H1 (cell line): ENCODE results near the gene ABCF3. TPM values are rescaled to one million over a fixed set of nuclear protein-coding genes. Genes with fewer than 3 reads are reported as not detected.

ENCODE experiments used
- CTCF ChIA-PET: fragments of 300-600 bp; sonication (Branson Sonifier 250); formaldehyde crosslinking; loops from one replicate; lab custom pipeline; 2021; ENCODE audit not compliant: partially characterized antibody; lab: Charles Lee
- POLR2A ChIA-PET: fragments of 300-600 bp; sonication (Branson Sonifier 250); formaldehyde crosslinking; loops from one replicate; lab custom pipeline; 2021; ENCODE audit warnings: inconsistent platforms; ENCODE audit not compliant: partially characterized antibody; lab: Charles Lee
- DNase-seq, 2 experiments: peaks; one replicate each; pipeline versions ENCODE4 v3.0.0 to v3.0.0-alpha.2; 2010 to 2022; ENCODE audit warnings: low spot score in 2 of 2, low read depth in 1 of 2, mixed read lengths in 1 of 2
- FAIRE-seq: peaks from 2 replicates; lab custom pipeline; 2011; peaks lifted over from hg19 to GRCh38; lab: Jason Lieb, UNC
- H2AFZ ChIP-seq: 2 replicates; pipeline ENCODE4 v1.8.1; 2012; ENCODE audit warnings: low read length, inconsistent platforms
- H2AK5ac ChIP-seq: 2 replicates; pipeline ENCODE4 v1.6.1; 2013; ENCODE audit warnings: low read depth, low read length
- H2BK120ac ChIP-seq: replicated peaks from 2 replicates; pipeline ENCODE3; 2013; ENCODE audit warnings: low read depth, low read length, inconsistent platforms
- H2BK12ac ChIP-seq: 2 replicates; pipeline ENCODE4 v1.6.1; 2013; ENCODE audit warnings: low read depth, low read length
- H2BK15ac ChIP-seq: 2 replicates; pipeline ENCODE4 v1.6.1; 2013; ENCODE audit warnings: low read length
- H2BK20ac ChIP-seq: 2 replicates; pipeline ENCODE4 v1.6.1; 2013; ENCODE audit warnings: low read length
- H2BK5ac ChIP-seq: 2 replicates; pipeline ENCODE4 v1.6.1; 2013; ENCODE audit warnings: low read depth, low read length
- H3K14ac ChIP-seq: 2 replicates; pipeline ENCODE4 v1.6.1; 2013; ENCODE audit warnings: inconsistent platforms; ENCODE audit not compliant: insufficient read length
- H3K18ac ChIP-seq: 2 replicates; pipeline ENCODE4 v1.6.1; 2013; ENCODE audit warnings: low read length; ENCODE audit errors: extremely low read depth
- H3K23ac ChIP-seq: 2 replicates; pipeline ENCODE4 v1.6.1; 2013; ENCODE audit warnings: inconsistent platforms; ENCODE audit not compliant: insufficient read length
- H3K23me2 ChIP-seq: 2 replicates; pipeline ENCODE4 v1.6.1; 2013; ENCODE audit warnings: low read depth, low read length
- H3K27ac ChIP-seq: 2 replicates; pipeline ENCODE4 v1.6.1; 2011; ENCODE audit warnings: low read depth, low read length, inconsistent platforms
- H3K27me3 ChIP-seq, 4 experiments: replicated peaks in 1 of 4; 1 replicate in 1 of 4; 2 replicates in 3 of 4; pipeline versions ENCODE4 v1.6.1 to v1.8.1; 2011 to 2013; ENCODE audit warnings: low read length in 3 of 4, mild to moderate bottlenecking in 3 of 4, inconsistent platforms in 2 of 4, mixed read lengths in 2 of 4, moderate library complexity in 1 of 4; ENCODE audit not compliant: control insufficient read depth in 3 of 4, insufficient read depth in 3 of 4; ENCODE audit errors: extremely low read depth in 1 of 4
- H3K36me3 ChIP-seq, 4 experiments: 2 replicates each; pipeline versions ENCODE4 v1.6.1 to v1.8.1; 2011 to 2013; ENCODE audit warnings: mild to moderate bottlenecking in 4 of 4, low read length in 3 of 4, moderate library complexity in 2 of 4, control low read depth in 1 of 4, inconsistent platforms in 1 of 4; ENCODE audit not compliant: insufficient read depth in 4 of 4, control insufficient read depth in 2 of 4
- H3K4ac ChIP-seq: replicated peaks from 2 replicates; pipeline ENCODE3; 2013; ENCODE audit warnings: low read length, low read depth, mixed read lengths, inconsistent platforms; ENCODE audit not compliant: insufficient read length
- H3K4me1 ChIP-seq, 4 experiments: replicated peaks in 1 of 4; 1 replicate in 1 of 4; 2 replicates in 3 of 4; pipeline versions ENCODE4 v1.6.1 to v1.8.1; 2011 to 2013; ENCODE audit warnings: low read length in 3 of 4, inconsistent platforms in 2 of 4, mixed read lengths in 1 of 4; ENCODE audit not compliant: insufficient read depth in 4 of 4, control insufficient read depth in 3 of 4
- H3K4me2 ChIP-seq, 2 experiments: 2 replicates each; pipeline versions ENCODE4 v1.6.1 to v1.8.1; 2011 to 2013; ENCODE audit warnings: low read depth in 2 of 2, low read length in 2 of 2, control low read depth in 1 of 2, inconsistent platforms in 1 of 2, mild to moderate bottlenecking in 1 of 2; ENCODE audit not compliant: insufficient read depth in 1 of 2
- H3K4me3 ChIP-seq, 4 experiments: fragments of 200-600, 300-600 bp in 1 of 4; sonication (generic), shearing (Covaris generic), sonication (Bioruptor Twin) in 1 of 4; 2 replicates each; pipeline versions ENCODE4 v1.5.1 to v1.8.1; 2011 to 2016; ENCODE audit warnings: low read length in 4 of 4, low read depth in 3 of 4, control low read depth in 2 of 4, inconsistent platforms in 2 of 4, mild to moderate bottlenecking in 2 of 4, mixed read lengths in 1 of 4, moderate library complexity in 1 of 4; ENCODE audit not compliant: insufficient read depth in 2 of 4; ENCODE audit errors: extremely low read depth in 1 of 4
- H3K56ac ChIP-seq: replicated peaks from 2 replicates; pipeline ENCODE3; 2013; ENCODE audit warnings: low read depth, mild to moderate bottlenecking, mixed read lengths, low read length, inconsistent platforms; ENCODE audit not compliant: insufficient read length
- H3K79me1 ChIP-seq: 2 replicates; pipeline ENCODE4 v1.6.1; 2013; ENCODE audit warnings: low read depth, low read length, control low read depth
- H3K79me2 ChIP-seq, 2 experiments: 2 replicates each; pipeline versions ENCODE4 v1.6.1 to v1.8.1; 2012 to 2013; ENCODE audit warnings: low read length in 2 of 2, mild to moderate bottlenecking in 2 of 2, inconsistent platforms in 1 of 2; ENCODE audit not compliant: insufficient read depth in 2 of 2, control insufficient read depth in 1 of 2
- H3K9ac ChIP-seq, 4 experiments: replicated peaks in 1 of 4; 1 replicate in 1 of 4; 2 replicates in 3 of 4; pipeline versions ENCODE4 v1.6.1 to v1.8.1; 2011 to 2013; ENCODE audit warnings: low read depth in 3 of 4, low read length in 3 of 4, control low read depth in 2 of 4, mild to moderate bottlenecking in 2 of 4, moderate library complexity in 2 of 4, inconsistent platforms in 1 of 4; ENCODE audit errors: extremely low read depth in 1 of 4
- H3K9me3 ChIP-seq, 2 experiments: 2 replicates each; pipeline versions ENCODE4 v1.6.1 to v1.8.1; 2012 to 2013; ENCODE audit warnings: mild to moderate bottlenecking in 2 of 2, moderate library complexity in 2 of 2, control low read depth in 1 of 2, inconsistent platforms in 1 of 2, low read depth in 1 of 2, low read length in 1 of 2, mixed read lengths in 1 of 2; ENCODE audit not compliant: insufficient read depth in 2 of 2
- H4K20me1 ChIP-seq, 2 experiments: replicated peaks in 1 of 2; 2 replicates each; pipeline versions ENCODE3 to v1.8.1; 2011 to 2013; ENCODE audit warnings: inconsistent platforms in 2 of 2, low read length in 2 of 2, mild to moderate bottlenecking in 1 of 2; ENCODE audit not compliant: insufficient read depth in 2 of 2, control insufficient read depth in 1 of 2
- H4K5ac ChIP-seq: 2 replicates; pipeline ENCODE4 v1.6.1; 2013; ENCODE audit warnings: low read length, low read depth, mixed read lengths, inconsistent platforms; ENCODE audit not compliant: insufficient read length
- H4K8ac ChIP-seq: 2 replicates; pipeline ENCODE4 v1.8.0; 2013; ENCODE audit warnings: mild to moderate bottlenecking, moderate library complexity, low read length, inconsistent platforms; ENCODE audit not compliant: insufficient read depth; ENCODE audit errors: extremely low read depth
- H4K91ac ChIP-seq: replicated peaks from 2 replicates; pipeline ENCODE3; 2013; ENCODE audit warnings: low read length, mixed read lengths, inconsistent platforms; ENCODE audit not compliant: insufficient read length
- ASH2L ChIP-seq: fragments of 200-600, 300-600 bp; sonication (generic); IDR thresholded peaks from one replicate; pipeline ENCODE4 v1.7.1; 2017; ENCODE audit warnings: low read length
- BCL11A ChIP-seq, 2 experiments: IDR thresholded peaks; one replicate each; pipeline ENCODE4 v1.6.1; 2011; ENCODE audit warnings: low read depth in 2 of 2, low read length in 2 of 2, mild to moderate bottlenecking in 2 of 2
- EP300 ChIP-seq, 2 experiments: IDR thresholded peaks; 1 replicate in 1 of 2; 2 replicates in 1 of 2; pipeline ENCODE4 v1.6.1; 2011 to 2012; ENCODE audit warnings: low read depth in 2 of 2, low read length in 2 of 2, mild to moderate bottlenecking in 2 of 2, borderline replicate concordance in 1 of 2, inconsistent platforms in 1 of 2, moderate library complexity in 1 of 2
- FOSL1 ChIP-seq: IDR thresholded peaks from 2 replicates; pipeline ENCODE4 v1.6.1; 2011; ENCODE audit warnings: mild to moderate bottlenecking, low read depth, low read length, moderate library complexity; ENCODE audit not compliant: insufficient read depth
- JUN ChIP-seq: IDR thresholded peaks from 2 replicates; pipeline ENCODE4 v1.6.1; 2011; ENCODE audit warnings: low read depth, mild to moderate bottlenecking, improper control_type of control experiment, low read length
- JUND ChIP-seq: IDR thresholded peaks from 2 replicates; pipeline ENCODE4 v1.6.1; 2011; ENCODE audit warnings: mild to moderate bottlenecking, improper control_type of control experiment, low read length
- NANOG ChIP-seq: IDR thresholded peaks from 2 replicates; pipeline ENCODE4 v1.6.1; 2011; ENCODE audit warnings: low read length, low read depth, mild to moderate bottlenecking, inconsistent platforms; ENCODE audit not compliant: insufficient read depth, poor library complexity, severe bottlenecking
- NRF1 ChIP-seq: IDR thresholded peaks from 2 replicates; pipeline ENCODE4 v1.6.1; 2011; ENCODE audit warnings: mild to moderate bottlenecking, low read depth, low read length, improper control_type of control experiment
- RAD21 ChIP-seq, 2 experiments: IDR thresholded peaks in 1 of 2; conservative IDR thresholded peaks in 1 of 2; 2 replicates each; pipeline ENCODE4 v1.6.1; 2011; ENCODE audit warnings: low read depth in 2 of 2, low read length in 2 of 2, improper control_type of control experiment in 1 of 2, inconsistent platforms in 1 of 2, mild to moderate bottlenecking in 1 of 2, moderate library complexity in 1 of 2
- SIRT6 ChIP-seq: IDR thresholded peaks from one replicate; pipeline ENCODE4 v1.7.1; 2012; ENCODE audit warnings: low read length, inconsistent platforms
- SUZ12 ChIP-seq: fragments of 200-600 bp; sonication (generic); IDR thresholded peaks from 2 replicates; pipeline ENCODE4 v1.6.1; 2012; ENCODE audit warnings: mild to moderate bottlenecking, inconsistent platforms, low read length, moderate library complexity, mixed read lengths
- YY1 ChIP-seq: IDR thresholded peaks from 2 replicates; pipeline ENCODE4 v1.6.1; 2011; ENCODE audit warnings: low read depth, mild to moderate bottlenecking, low read length
- WGBS, 2 experiments: shearing (Covaris generic) in 1 of 2; methylation state at CpG; one replicate each; pipeline versions ENCODE4 v1.1.6 to v1.1.7; 2013 to 2015; ENCODE audit warnings: low lambda C conversion rate in 2 of 2, mixed read lengths in 2 of 2, inconsistent platforms in 1 of 2, low coverage in 1 of 2, missing lambda C conversion rate in 1 of 2; ENCODE audit not compliant: insufficient replicate concordance in 2 of 2, insufficient coverage in 1 of 2, insufficient read length in 1 of 2; ENCODE audit errors: extremely low coverage in 1 of 2, missing lambda C conversion rate in 1 of 2; 5-methylcytosine and 5-hydroxymethylcytosine counted together
- polyA plus RNA-seq, 7 experiments: library from polyadenylated mRNA; depleted of rRNA in 3 of 7; stranded (reverse) in 5 of 7; unstranded in 2 of 7; fragments of >200 nt in 5 of 7; fragments of 200-250 nt in 2 of 7; gene quantifications; 1 replicate in 5 of 7; 2 replicates in 1 of 7; 4 replicates in 1 of 7; pipeline versions ENCODE4 v1.2.1 to v1.2.3, GENCODE V29; 2011 to 2013; ENCODE audit warnings: missing spikeins in 2 of 7, mixed read lengths in 2 of 7
- total RNA-seq: library from RNA; stranded (reverse); fragmentation: NEBNext Ultra II Directional; extraction: Animal tissue kit (Norgen Biotek cat#: 25700); gene quantifications from 2 replicates; pipeline ENCODE4 v1.2.1, GENCODE V29; 2021
- TF ChIP-seq, protein P1 (sequence below): IDR thresholded peaks from 2 replicates; pipeline ENCODE4 v1.6.1; 2012; ENCODE audit warnings: inconsistent platforms

The ABCF3 gene
- total and polyA plus RNA-seq, 2 of the 8 experiments (the other 6 are each of a cell fraction or from before 2014, with no cell fraction given) = 51.6 to 57.8 TPM

GRCh38 chr3:184160456-184160855 is 25.5 kb upstream of the ABCF3 start:
- Histone ChIP-seq H3K4ac (no peak overlapping the region), H3K36me3 (peaks cover 5 to 13% (median 7%) of the 10 kb centered on the region in 4 experiments), H3K9ac (no peak overlapping the region), H4K5ac (no peak overlapping the region), H3K4me1 (peaks cover 2 to 6% (median 4%) of the 10 kb centered on the region in 4 experiments; a peak in 6 of 7 replicates), H3K56ac (no peak overlapping the region), H2AK5ac (no peak overlapping the region), H2AFZ (no peak overlapping the region), H3K79me2 (peaks cover 21 to 44% of the 10 kb centered on the region in 2 experiments), H3K79me1 (peaks cover 18% of the 10 kb centered on the region), H2BK15ac (no peak overlapping the region), H3K27ac (0 out of 2 replicates have a peak overlapping the region, but pooled peaks have one; percentile 15), H3K9me3 (no peaks in the 10 kb centered on the region), H2BK12ac (no peak overlapping the region), H3K18ac (no peak overlapping the region), H4K91ac (no peak overlapping the region), H3K23ac (no peak overlapping the region), H4K8ac (peak overlapping the region; percentile 35; the same call in 1 of the 2 replicates), H3K4me3 (no peak overlapping the region), H3K27me3 (no peaks in the 10 kb centered on the region), H3K14ac (no peak overlapping the region), H3K4me2 (no peak overlapping the region), H2BK5ac (no peak overlapping the region), H2BK20ac (no peak overlapping the region), H4K20me1 (peaks cover 2 to 10% of the 10 kb centered on the region in 2 experiments), H2BK120ac (no peak overlapping the region), H3K23me2 (peaks cover 13% of the 10 kb centered on the region)
- POLR2A ChIA-PET = interaction anchor here (0.6 to 1.4 kb wide), 3 partner anchors 13 to 245 kb away, joined by 3 to 6 read pairs (median 4); partner anchors contain the start of gene AP2M1
- WGBS, 2 experiments = 83% methylated on average over 2 of the region's 2 CpGs; no CpG with 5 or more reads in 1 of the 2 experiments
- TF ChIP-seq YY1 (no peak), NANOG (no peak), SUZ12 (no peak), NRF1 (no peak), EP300 (IDR thresholded peaks at IDR 0.05; ENCODE audit: borderline replicate concordance in 1 of 2, low read depth in 2 of 2, low read length in 2 of 2) (no peak), BCL11A (IDR thresholded peaks at IDR 0.05; ENCODE audit: low read depth in 2 of 2, low read length in 2 of 2) (no peak), JUN (no peak), SIRT6 (no peak), JUND (no peak), FOSL1 (no peak), RAD21 (IDR thresholded peaks at IDR 0.05 in 1 of 2, conservative IDR thresholded peaks at IDR 0.05 in 1 of 2; ENCODE audit: low read depth in 2 of 2, low read length in 2 of 2) (no peak), ASH2L (no peak)
- TF ChIP-seq, protein P1, sequence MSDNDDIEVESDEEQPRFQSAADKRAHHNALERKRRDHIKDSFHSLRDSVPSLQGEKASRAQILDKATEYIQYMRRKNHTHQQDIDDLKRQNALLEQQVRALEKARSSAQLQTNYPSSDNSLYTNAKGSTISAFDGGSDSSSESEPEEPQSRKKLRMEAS = no peak
- CTCF ChIA-PET = interaction anchor here (0.6 to 1.9 kb wide), 7 partner anchors 9 to 1306 kb away, joined by 3 to 6 read pairs (median 3); no protein-coding TSS in a partner anchor
- DNase-seq = no peak
- FAIRE-seq = no peak
